ENCODE results near the gene KAT2A.

DNA sequence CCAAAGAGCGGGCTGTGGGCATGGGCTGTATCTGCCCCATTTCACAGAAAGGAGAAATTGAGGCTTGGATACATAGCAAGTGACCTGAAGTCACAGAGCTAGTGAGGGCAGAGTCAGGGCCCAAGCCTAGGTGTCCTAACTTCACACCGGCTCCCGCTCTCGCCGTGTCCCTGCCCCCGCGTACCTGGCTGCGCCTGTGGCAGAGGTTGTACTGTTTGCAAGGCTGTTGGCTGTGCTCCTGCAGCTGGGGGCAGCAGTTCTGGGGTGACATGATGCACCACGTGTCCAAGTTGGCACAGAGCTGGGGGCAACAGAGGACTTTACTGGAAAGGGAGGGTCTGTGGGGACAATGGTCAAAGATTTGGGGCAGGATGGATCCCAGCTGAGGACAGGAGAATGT lies 12.1 kb downstream of the KAT2A start:
- TF ChIP-seq, protein P1, sequence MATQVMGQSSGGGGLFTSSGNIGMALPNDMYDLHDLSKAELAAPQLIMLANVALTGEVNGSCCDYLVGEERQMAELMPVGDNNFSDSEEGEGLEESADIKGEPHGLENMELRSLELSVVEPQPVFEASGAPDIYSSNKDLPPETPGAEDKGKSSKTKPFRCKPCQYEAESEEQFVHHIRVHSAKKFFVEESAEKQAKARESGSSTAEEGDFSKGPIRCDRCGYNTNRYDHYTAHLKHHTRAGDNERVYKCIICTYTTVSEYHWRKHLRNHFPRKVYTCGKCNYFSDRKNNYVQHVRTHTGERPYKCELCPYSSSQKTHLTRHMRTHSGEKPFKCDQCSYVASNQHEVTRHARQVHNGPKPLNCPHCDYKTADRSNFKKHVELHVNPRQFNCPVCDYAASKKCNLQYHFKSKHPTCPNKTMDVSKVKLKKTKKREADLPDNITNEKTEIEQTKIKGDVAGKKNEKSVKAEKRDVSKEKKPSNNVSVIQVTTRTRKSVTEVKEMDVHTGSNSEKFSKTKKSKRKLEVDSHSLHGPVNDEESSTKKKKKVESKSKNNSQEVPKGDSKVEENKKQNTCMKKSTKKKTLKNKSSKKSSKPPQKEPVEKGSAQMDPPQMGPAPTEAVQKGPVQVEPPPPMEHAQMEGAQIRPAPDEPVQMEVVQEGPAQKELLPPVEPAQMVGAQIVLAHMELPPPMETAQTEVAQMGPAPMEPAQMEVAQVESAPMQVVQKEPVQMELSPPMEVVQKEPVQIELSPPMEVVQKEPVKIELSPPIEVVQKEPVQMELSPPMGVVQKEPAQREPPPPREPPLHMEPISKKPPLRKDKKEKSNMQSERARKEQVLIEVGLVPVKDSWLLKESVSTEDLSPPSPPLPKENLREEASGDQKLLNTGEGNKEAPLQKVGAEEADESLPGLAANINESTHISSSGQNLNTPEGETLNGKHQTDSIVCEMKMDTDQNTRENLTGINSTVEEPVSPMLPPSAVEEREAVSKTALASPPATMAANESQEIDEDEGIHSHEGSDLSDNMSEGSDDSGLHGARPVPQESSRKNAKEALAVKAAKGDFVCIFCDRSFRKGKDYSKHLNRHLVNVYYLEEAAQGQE (tag by site-specific recombination; IDR thresholded peaks at IDR 0.05), result no peak
- no peak for TF ChIP-seq CTCF (tag by site-specific recombination; IDR thresholded peaks at IDR 0.05)
- TF ChIP-seq ZNF266 (tag by site-specific recombination; IDR thresholded peaks at IDR 0.05; ENCODE audit: low read depth), result no peak
- TF ChIP-seq GFI1B (tag by site-specific recombination; IDR thresholded peaks at IDR 0.05), result no peak
- TF ChIP-seq ZBTB10 (tag by site-specific recombination; IDR thresholded peaks at IDR 0.05), result no peak
- no peak for TF ChIP-seq TCF7L2 (IDR thresholded peaks at IDR 0.05; ENCODE audit: borderline replicate concordance, low read depth, low read length)
- no peak for TF ChIP-seq ZNF292 (tag by site-specific recombination; IDR thresholded peaks at IDR 0.05; ENCODE audit: borderline replicate concordance, low read depth)
- no peak for TF ChIP-seq PBX3 (CRISPR knock-in tag; IDR thresholded peaks at IDR 0.05)
- no peak for TF ChIP-seq ZEB2 (tag by site-specific recombination; IDR thresholded peaks at IDR 0.05)
- no peak for TF ChIP-seq ZNF510 (tag by site-specific recombination; IDR thresholded peaks at IDR 0.05; ENCODE audit: insufficient replicate concordance)
- no peak for TF ChIP-seq ZNF548 (tag by site-specific recombination; IDR thresholded peaks at IDR 0.05)
- no peak for TF ChIP-seq ZNF521 (tag by site-specific recombination; IDR thresholded peaks at IDR 0.05)
- no peak for TF ChIP-seq ZNF274 (IDR thresholded peaks at IDR 0.05; ENCODE audit: low read length)
- TF ChIP-seq ZNF274 (tag by site-specific recombination; IDR thresholded peaks at IDR 0.05; ENCODE audit: borderline replicate concordance), result no peak
- TF ChIP-seq SP2 (tag by site-specific recombination; IDR thresholded peaks at IDR 0.05), result no peak
